IPS-15b (cell line): ENCODE data around the gene NPFF.

Experiments used
- H3K27me3 ChIP-seq: one replicate; pipeline ENCODE4 v1.6.1; 2013; ENCODE audit warnings: low read length; ENCODE audit not compliant: control insufficient read depth, insufficient read depth
- H3K36me3 ChIP-seq: one replicate; pipeline ENCODE4 v1.6.1; 2013; ENCODE audit warnings: low read length; ENCODE audit not compliant: control insufficient read depth, insufficient read depth
- H3K4me1 ChIP-seq: one replicate; pipeline ENCODE4 v1.6.1; 2013; ENCODE audit warnings: mild to moderate bottlenecking, low read length; ENCODE audit not compliant: control insufficient read depth, insufficient read depth
- H3K4me3 ChIP-seq: one replicate; pipeline ENCODE4 v1.5.1; 2013; ENCODE audit warnings: low read depth, low read length
- H3K9ac ChIP-seq: one replicate; pipeline ENCODE4 v1.6.1; 2013; ENCODE audit warnings: low read depth, mild to moderate bottlenecking, low read length
- H3K9me3 ChIP-seq: one replicate; pipeline ENCODE4 v1.6.1; 2013; ENCODE audit warnings: mild to moderate bottlenecking, low read length; ENCODE audit not compliant: control insufficient read depth, insufficient read depth

NPFF gene

GRCh38 chr12:53500776-53501614 is 6.3 kb downstream of the NPFF start, which contains the start of gene TARBP2:
Gene TARBP2, plus strand, starts transcription at chr12:53501283. Its CDS starts 126 bp downstream, at chr12:53501409.
- Histone ChIP-seq H3K9me3 (no peaks in the 10 kb centered on the region), H3K36me3 (peaks cover 24% of the 10 kb centered on the region), H3K9ac (peak within 1 kb of the TSS; percentile 90), H3K27me3 (no peaks in the 10 kb centered on the region), H3K4me1 (peaks cover 20% of the 10 kb centered on the region), H3K4me3 (peak within 1 kb of the TSS; percentile 89)

DNA sequence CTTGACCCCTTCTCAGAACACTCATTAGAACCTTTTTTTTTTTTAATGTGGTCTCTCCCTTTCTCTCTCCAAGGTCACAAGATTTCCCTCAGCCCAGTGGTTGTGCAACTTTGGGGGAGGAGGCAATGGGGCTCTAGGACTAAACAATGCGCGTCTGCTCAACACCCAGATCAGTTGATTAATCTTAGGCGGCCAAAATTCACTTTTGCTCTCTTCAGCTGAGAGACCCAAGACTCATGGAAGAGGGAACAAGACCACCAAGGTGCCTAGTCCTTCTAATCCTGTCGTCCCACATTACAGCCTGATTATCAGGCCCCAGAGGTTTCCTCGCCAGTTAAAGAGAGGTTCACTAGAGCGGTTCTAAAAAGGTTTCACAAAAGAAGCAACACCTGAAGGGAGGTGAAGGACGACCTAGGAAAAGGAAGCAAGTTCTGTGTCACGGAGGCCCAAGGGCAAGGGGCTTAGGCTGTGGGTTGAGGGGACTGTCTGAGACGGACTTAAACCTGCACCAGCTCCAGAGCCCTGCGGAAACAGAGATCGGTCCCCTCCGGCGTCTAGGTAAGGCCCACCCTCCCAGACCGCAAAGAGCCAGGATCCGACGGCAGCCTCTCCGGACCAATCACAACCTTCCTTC is 7.0 kb downstream of the NPFF start:
- Histone ChIP-seq H3K9me3 (no peaks in the 10 kb centered on the region), H3K4me3 (peak overlapping the region; percentile 88), H3K4me1 (peaks cover 23% of the 10 kb centered on the region)

GRCh38 chr12:53499266-53500141 is 7.8 kb downstream of the NPFF start, which contains the start of gene MAP3K12:
Gene MAP3K12, minus strand, starts transcription at chr12:53499458. Its CDS starts 12,067 bp downstream, at chr12:53487391.
- Histone ChIP-seq H3K9ac (peak within 1 kb of the TSS; percentile 50), H3K9me3 (no peaks in the 10 kb centered on the region), H3K36me3 (peaks cover 10% of the 10 kb centered on the region), H3K4me1 (peaks cover 23% of the 10 kb centered on the region), H3K27me3 (no peaks in the 10 kb centered on the region), H3K4me3 (peak within 1 kb of the TSS; percentile 88)

More for the DNA sequence above, 7.0 kb downstream of the NPFF start:
- Histone ChIP-seq H3K36me3 (peaks cover 18% of the 10 kb centered on the region), H3K9ac (no peak overlapping the region), H3K27me3 (no peaks in the 10 kb centered on the region)

GRCh38 chr12:53498235-53498630 is 9.1 kb downstream of the NPFF start:
- H3K4me1 ChIP-seq, result peaks cover 30% of the 10 kb centered on the region
- H3K4me3 ChIP-seq, result peak overlapping the region; percentile 88
- H3K36me3 ChIP-seq, result peaks cover under 1% of the 10 kb centered on the region
- no peaks in the 10 kb centered on the region for H3K27me3 ChIP-seq
- no peaks in the 10 kb centered on the region for H3K9me3 ChIP-seq
- H3K9ac ChIP-seq, result no peak overlapping the region

- peaks cover 30% of the 10 kb centered on the region for H3K4me1 ChIP-seq
- no peak overlapping the region for H3K4me3 ChIP-seq
- H3K27me3 ChIP-seq, result no peaks in the 10 kb centered on the region
- no peaks in the 10 kb centered on the region for H3K36me3 ChIP-seq
- no peaks in the 10 kb centered on the region for H3K9me3 ChIP-seq
- no peak overlapping the region for H3K9ac ChIP-seq
These were observed 9.8 kb downstream of the NPFF start for GRCh38 chr12:53497461-53497860.

GRCh38 chr12:53496752-53497032 is 10.6 kb downstream of the NPFF start:
- H3K9me3 ChIP-seq, result no peaks in the 10 kb centered on the region
- no peaks in the 10 kb centered on the region for H3K27me3 ChIP-seq
- H3K9ac ChIP-seq, result no peak overlapping the region
- H3K4me3 ChIP-seq, result no peak overlapping the region
- peaks cover 30% of the 10 kb centered on the region for H3K4me1 ChIP-seq
- H3K36me3 ChIP-seq, result no peaks in the 10 kb centered on the region

GRCh38 chr12:53495903-53496751 is 11.2 kb downstream of the NPFF start:
- no peaks in the 10 kb centered on the region for H3K36me3 ChIP-seq
- H3K4me1 ChIP-seq, result peaks cover 28% of the 10 kb centered on the region
- no peaks in the 10 kb centered on the region for H3K27me3 ChIP-seq
- H3K9ac ChIP-seq, result peak overlapping the region; percentile 26
- H3K4me3 ChIP-seq, result no peak overlapping the region
- H3K9me3 ChIP-seq, result no peaks in the 10 kb centered on the region

- no peaks in the 10 kb centered on the region for H3K9me3 ChIP-seq
- H3K9ac ChIP-seq, result peak overlapping the region; percentile 51
- peak overlapping the region; percentile 65 for H3K4me3 ChIP-seq
- no peaks in the 10 kb centered on the region for H3K27me3 ChIP-seq
- H3K4me1 ChIP-seq, result peaks cover 26% of the 10 kb centered on the region
- H3K36me3 ChIP-seq, result no peaks in the 10 kb centered on the region
These were observed 13.5 kb downstream of the NPFF start for GRCh38 chr12:53493610-53494391.

DNA sequence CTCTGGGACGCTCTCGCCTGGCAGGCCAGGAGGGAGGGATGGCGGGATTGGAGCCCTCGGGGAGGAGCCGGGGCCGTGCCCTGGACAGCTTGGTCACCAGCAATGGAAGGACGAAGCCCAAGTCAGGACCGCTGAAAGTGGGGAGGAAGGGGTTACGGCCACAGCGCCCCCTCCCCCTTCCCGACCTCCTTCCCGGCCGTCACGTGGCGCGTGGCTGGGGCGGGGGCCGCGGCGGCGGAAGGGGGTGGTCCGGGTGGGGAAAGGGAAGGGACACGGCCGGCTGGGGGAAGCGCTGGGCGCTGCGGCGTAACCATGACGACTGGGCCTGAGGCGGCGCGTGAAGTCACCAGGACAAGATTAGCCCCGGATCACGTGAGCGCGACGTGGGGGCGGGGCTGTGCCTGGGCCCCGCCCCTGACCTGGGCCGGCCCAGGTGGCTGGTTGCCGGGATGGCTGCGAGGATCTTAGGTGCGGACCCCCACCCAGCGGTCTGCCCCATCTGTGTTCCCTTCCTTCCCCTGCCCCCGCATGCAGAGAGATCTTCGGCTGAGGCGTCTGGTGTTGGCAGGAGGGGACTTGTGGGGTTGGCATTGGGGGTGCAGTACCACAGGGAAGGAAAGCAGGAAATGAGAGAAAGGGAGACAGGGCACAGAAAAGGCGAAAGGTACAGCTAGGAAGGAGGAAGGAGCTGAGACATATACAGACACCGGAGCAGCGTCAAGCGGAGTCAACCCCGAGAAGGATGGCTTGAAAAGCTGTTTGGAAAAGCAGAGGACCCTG is 14.3 kb downstream of the NPFF start:
- H3K9me3 ChIP-seq, result no peaks in the 10 kb centered on the region
- peak overlapping the region; percentile 51 for H3K9ac ChIP-seq
- no peaks in the 10 kb centered on the region for H3K36me3 ChIP-seq
- H3K4me3 ChIP-seq, result peak overlapping the region; percentile 65
- H3K27me3 ChIP-seq, result no peaks in the 10 kb centered on the region
- H3K4me1 ChIP-seq, result peaks cover 20% of the 10 kb centered on the region

- H3K9ac ChIP-seq, result peak overlapping the region; percentile 49
- no peaks in the 10 kb centered on the region for H3K36me3 ChIP-seq
- H3K4me1 ChIP-seq, result peaks cover 16% of the 10 kb centered on the region
- no peaks in the 10 kb centered on the region for H3K9me3 ChIP-seq
- no peaks in the 10 kb centered on the region for H3K27me3 ChIP-seq
- H3K4me3 ChIP-seq, result peak overlapping the region; percentile 56
These were observed 15.1 kb downstream of the NPFF start for GRCh38 chr12:53492188-53492587.
